HG03342 (cell line): ENCODE data around the gene SIT1.

ENCODE experiments used
- ATAC-seq: cut with Tn5 transposase; IDR thresholded peaks from one replicate; pipeline ENCODE4 v1.9.1; 2021; ENCODE audit warnings: mild to moderate bottlenecking, moderate library complexity; ENCODE audit not compliant: unreplicated experiment

Gene SIT1

GRCh38 chr9:35682520-35683315, 32.0 kb upstream of the SIT1 start:
- no peak for ATAC-seq

- no peak for ATAC-seq
Observed at GRCh38 chr9:35682051-35682450, 31.3 kb upstream of the SIT1 start.

- ATAC-seq = no peak
Observed at GRCh38 chr9:35681341-35682002, 30.7 kb upstream of the SIT1 start.

GRCh38 chr9:35680331-35681105, 29.8 kb upstream of the SIT1 start:
- ATAC-seq = peak; percentile 78

- no peak for ATAC-seq
Observed at GRCh38 chr9:35679766-35680330, 29.1 kb upstream of the SIT1 start.

- no peak for ATAC-seq
Observed at GRCh38 chr9:35679091-35679490, 28.4 kb upstream of the SIT1 start.

- no peak for ATAC-seq
Observed at GRCh38 chr9:35675732-35676392, 25.1 kb upstream of the SIT1 start.

- ATAC-seq = no peak
Observed at GRCh38 chr9:35675204-35675603, 24.5 kb upstream of the SIT1 start.

- ATAC-seq = no peak
Observed at GRCh38 chr9:35674025-35674361, 23.3 kb upstream of the SIT1 start.

GRCh38 chr9:35673132-35674024, 22.6 kb upstream of the SIT1 start, which contains the start of gene CA9:
TSS of gene CA9 (plus strand) at chr9:35673928. CDS start at chr9:35673960, 32 bp downstream.
- no peak for ATAC-seq

GRCh38 chr9:35669331-35670145, 18.8 kb upstream of the SIT1 start:
- ATAC-seq = no peak

GRCh38 chr9:35667939-35668338, 17.2 kb upstream of the SIT1 start:
- ATAC-seq = no peak

- no peak for ATAC-seq
Observed at GRCh38 chr9:35666549-35666948, 15.8 kb upstream of the SIT1 start.

GRCh38 chr9:35666045-35666444, 15.3 kb upstream of the SIT1 start:
- ATAC-seq = no peak

GRCh38 chr9:35665471-35665818, 14.7 kb upstream of the SIT1 start:
- no peak for ATAC-seq

GRCh38 chr9:35664531-35665470, 14.1 kb upstream of the SIT1 start, which contains the start of gene ARHGEF39:
TSS of gene ARHGEF39 (minus strand) at chr9:35665195. CDS start at chr9:35665169, 26 bp downstream.
- peak; percentile 73 for ATAC-seq

GRCh38 chr9:35662437-35662836, 11.7 kb upstream of the SIT1 start:
- ATAC-seq = no peak
